OCI-LY3 (cell line): ENCODE measurements around the gene ITPR3.

Experiments
- H2AFZ ChIP-seq: fragments of 200-600, 300-600 bp; shearing (Covaris generic); 2 replicates; pipeline ENCODE4 v1.6.0; 2014; ENCODE audit warnings: antibody characterized with exemption, low read depth, low read length
- H3K27ac ChIP-seq: fragments of 200-600, 300-600 bp; sonication (generic); 2 replicates; pipeline ENCODE4 v1.5.1; 2014; ENCODE audit warnings: mild to moderate bottlenecking, low read length, moderate library complexity, mixed read lengths
- H3K27me3 ChIP-seq: fragments of 200-600, 300-600 bp; sonication (generic); 2 replicates; pipeline ENCODE4 v1.6.1; 2014; ENCODE audit warnings: low read depth, low read length, mixed read lengths
- H3K36me3 ChIP-seq: fragments of 200-600, 300-600 bp; sonication (generic); replicated peaks from 2 replicates; pipeline ENCODE3; 2014; ENCODE audit warnings: low read depth, low read length, mixed read lengths
- H3K4me1 ChIP-seq: fragments of 300-600, 200-600 bp; sonication (generic); 2 replicates; pipeline ENCODE4 v1.6.1; 2014; ENCODE audit warnings: low read length, mixed read lengths
- H3K4me2 ChIP-seq: fragments of 200-600, 300-600 bp; sonication (generic); 2 replicates; pipeline ENCODE4 v1.6.1; 2014; ENCODE audit warnings: low read length, mixed read lengths
- H3K4me3 ChIP-seq: fragments of 300-600, 200-600 bp; sonication (generic); 2 replicates; pipeline ENCODE4 v1.5.1; 2014; ENCODE audit warnings: antibody characterized with exemption, mild to moderate bottlenecking, low read length, moderate library complexity
- H3K79me2 ChIP-seq: fragments of 300-600, 200-600 bp; shearing (Covaris generic); 2 replicates; pipeline ENCODE4 v1.6.1; 2014; ENCODE audit warnings: mild to moderate bottlenecking, low read length, mixed read lengths
- H3K9ac ChIP-seq: fragments of 300-600, 200-600 bp; shearing (Covaris generic); 2 replicates; pipeline ENCODE4 v1.6.0; 2014; ENCODE audit warnings: mild to moderate bottlenecking, low read length, moderate library complexity
- H3K9me3 ChIP-seq: fragments of 200-600, 300-600 bp; shearing (Covaris generic); 2 replicates; pipeline ENCODE4 v1.6.1; 2014; ENCODE audit warnings: low read length, mixed read lengths; ENCODE audit not compliant: insufficient read depth
- H4K20me1 ChIP-seq: fragments of 200-600, 300-600 bp; sonication (generic); 2 replicates; pipeline ENCODE4 v1.6.1; 2016; ENCODE audit warnings: low read length, mixed read lengths; ENCODE audit not compliant: insufficient read depth
- EZH2phosphoT487 ChIP-seq: fragments of 200-600 bp; shearing (Covaris generic); IDR thresholded peaks from 2 replicates; pipeline ENCODE4 v1.6.1; 2018; ENCODE audit warnings: antibody characterized with exemption, mixed run types, low read depth
- TF ChIP-seq, protein P1 (sequence below): fragments of 200-600, 300-600 bp; sonication (generic); IDR thresholded peaks from 2 replicates; pipeline ENCODE4 v1.5.1; 2014; ENCODE audit warnings: antibody characterized with exemption, low read length, low read depth

The ITPR3 gene

DNA sequence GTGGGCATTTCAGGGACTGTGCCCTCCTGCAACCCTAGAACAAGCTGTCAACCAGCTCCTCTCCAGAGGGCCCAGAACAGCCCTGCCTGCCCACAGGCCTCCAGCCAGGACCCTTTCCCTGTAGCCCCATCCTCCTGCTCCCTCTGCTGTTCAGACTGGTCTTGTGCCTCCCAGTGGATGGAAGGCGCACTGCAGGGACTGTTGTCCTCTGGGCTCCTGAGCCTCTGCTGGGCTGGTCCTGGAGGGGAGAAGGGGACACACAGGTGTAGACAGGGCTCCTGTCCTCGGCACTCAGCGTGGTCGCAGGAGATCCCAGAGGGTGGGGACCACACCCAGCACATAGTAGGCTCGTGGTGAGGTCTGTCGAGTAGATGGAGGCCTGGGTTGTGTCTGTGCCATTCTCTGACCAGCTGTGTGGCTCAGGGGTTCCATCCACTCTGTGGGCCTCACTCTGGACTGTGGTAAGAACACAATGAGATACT is 11.5 kb downstream of the ITPR3 start:
- H3K79me2 ChIP-seq = peaks cover 28% of the 10 kb centered on the region; the same call in 1 of the 2 replicates
- H3K4me3 ChIP-seq = no peak overlapping the region
- no peaks in the 10 kb centered on the region for H3K9me3 ChIP-seq
- no peak overlapping the region for H2AFZ ChIP-seq
- H3K9ac ChIP-seq = no peak overlapping the region
- no peak for TF ChIP-seq EZH2phosphoT487
- TF ChIP-seq, protein P1, sequence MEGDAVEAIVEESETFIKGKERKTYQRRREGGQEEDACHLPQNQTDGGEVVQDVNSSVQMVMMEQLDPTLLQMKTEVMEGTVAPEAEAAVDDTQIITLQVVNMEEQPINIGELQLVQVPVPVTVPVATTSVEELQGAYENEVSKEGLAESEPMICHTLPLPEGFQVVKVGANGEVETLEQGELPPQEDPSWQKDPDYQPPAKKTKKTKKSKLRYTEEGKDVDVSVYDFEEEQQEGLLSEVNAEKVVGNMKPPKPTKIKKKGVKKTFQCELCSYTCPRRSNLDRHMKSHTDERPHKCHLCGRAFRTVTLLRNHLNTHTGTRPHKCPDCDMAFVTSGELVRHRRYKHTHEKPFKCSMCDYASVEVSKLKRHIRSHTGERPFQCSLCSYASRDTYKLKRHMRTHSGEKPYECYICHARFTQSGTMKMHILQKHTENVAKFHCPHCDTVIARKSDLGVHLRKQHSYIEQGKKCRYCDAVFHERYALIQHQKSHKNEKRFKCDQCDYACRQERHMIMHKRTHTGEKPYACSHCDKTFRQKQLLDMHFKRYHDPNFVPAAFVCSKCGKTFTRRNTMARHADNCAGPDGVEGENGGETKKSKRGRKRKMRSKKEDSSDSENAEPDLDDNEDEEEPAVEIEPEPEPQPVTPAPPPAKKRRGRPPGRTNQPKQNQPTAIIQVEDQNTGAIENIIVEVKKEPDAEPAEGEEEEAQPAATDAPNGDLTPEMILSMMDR = peak; percentile 40
- H3K4me1 ChIP-seq = no peaks in the 10 kb centered on the region
- no peaks in the 10 kb centered on the region for H3K27me3 ChIP-seq
- H3K36me3 ChIP-seq = no peaks in the 10 kb centered on the region
- no peak overlapping the region for H3K4me2 ChIP-seq
- no peak overlapping the region for H3K27ac ChIP-seq
- H4K20me1 ChIP-seq = peaks cover 18% of the 10 kb centered on the region

DNA sequence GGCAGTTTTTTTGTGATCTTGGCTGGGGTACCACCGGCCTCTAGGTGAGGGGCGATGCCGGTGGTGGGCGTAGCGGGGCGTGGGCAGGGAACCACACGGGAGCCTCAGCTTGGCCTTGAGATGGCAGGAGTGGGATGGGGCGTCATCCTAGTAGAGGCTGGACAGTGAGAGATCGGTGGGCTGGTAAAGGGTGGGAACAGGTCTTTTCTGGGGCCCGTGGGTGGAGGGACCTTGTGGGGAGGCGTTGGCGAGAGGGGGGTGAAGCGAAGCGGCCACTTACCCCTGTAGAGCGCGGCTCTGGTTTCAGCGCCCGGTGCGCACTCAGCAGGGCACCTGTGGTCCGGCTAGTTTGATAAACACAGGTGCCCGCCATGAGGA is 12.0 kb downstream of the ITPR3 start:
- Histone ChIP-seq H2AFZ (no peak overlapping the region), H3K9me3 (no peaks in the 10 kb centered on the region), H3K36me3 (no peaks in the 10 kb centered on the region), H3K27me3 (no peaks in the 10 kb centered on the region), H3K4me3 (no peak overlapping the region), H3K4me1 (no peaks in the 10 kb centered on the region), H3K9ac (no peak overlapping the region), H3K27ac (no peak overlapping the region), H3K4me2 (no peak overlapping the region), H3K79me2 (peaks cover 27% of the 10 kb centered on the region; the same call in 1 of the 2 replicates), H4K20me1 (peaks cover 18% of the 10 kb centered on the region)
- TF ChIP-seq EZH2phosphoT487 = no peak

DNA sequence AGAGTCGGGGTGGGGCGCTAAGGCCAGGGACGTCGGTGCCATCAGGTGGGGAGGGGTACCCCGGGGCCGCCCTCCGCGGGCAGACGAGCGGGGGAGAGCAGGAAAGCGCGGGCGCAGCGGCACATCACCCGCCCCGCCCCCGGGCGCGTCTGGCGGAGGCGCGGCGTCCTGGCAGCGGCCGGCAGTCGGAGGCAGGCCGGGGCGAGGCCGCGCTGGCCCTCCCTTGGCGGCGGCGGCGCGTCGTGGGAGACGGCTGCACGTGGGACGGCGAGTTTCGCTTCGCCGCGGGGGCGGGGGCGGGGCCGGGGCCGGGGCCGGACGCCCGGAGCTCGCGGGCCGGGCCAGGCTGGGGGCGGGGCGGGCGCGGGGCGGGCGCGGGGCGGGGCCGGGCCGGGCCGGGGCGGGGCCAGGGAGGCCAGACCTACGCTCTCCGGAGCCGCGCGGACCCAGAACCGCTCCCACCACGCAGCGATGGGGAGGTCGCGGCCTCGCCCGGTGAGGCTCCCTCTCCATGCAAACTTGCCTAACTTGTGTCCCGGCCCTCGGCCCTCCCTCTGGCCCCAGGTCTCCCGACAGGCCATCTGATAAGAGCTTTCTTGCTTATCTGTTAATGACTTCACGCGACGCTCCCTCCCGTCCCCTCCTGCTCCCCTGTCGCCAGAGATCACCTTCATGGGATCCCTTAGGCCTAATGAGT is 12.5 kb downstream of the ITPR3 start:
- Histone ChIP-seq H3K4me3 (no peak overlapping the region), H3K9ac (no peak overlapping the region), H3K9me3 (no peaks in the 10 kb centered on the region), H3K4me1 (no peaks in the 10 kb centered on the region), H3K79me2 (peaks cover 22% of the 10 kb centered on the region; the same call in 1 of the 2 replicates), H3K27me3 (no peaks in the 10 kb centered on the region), H3K4me2 (no peak overlapping the region), H4K20me1 (peaks cover 18% of the 10 kb centered on the region), H3K27ac (no peak overlapping the region), H2AFZ (no peak overlapping the region), H3K36me3 (no peaks in the 10 kb centered on the region)
- TF ChIP-seq, protein P1 = no peak
- no peak for TF ChIP-seq EZH2phosphoT487

DNA sequence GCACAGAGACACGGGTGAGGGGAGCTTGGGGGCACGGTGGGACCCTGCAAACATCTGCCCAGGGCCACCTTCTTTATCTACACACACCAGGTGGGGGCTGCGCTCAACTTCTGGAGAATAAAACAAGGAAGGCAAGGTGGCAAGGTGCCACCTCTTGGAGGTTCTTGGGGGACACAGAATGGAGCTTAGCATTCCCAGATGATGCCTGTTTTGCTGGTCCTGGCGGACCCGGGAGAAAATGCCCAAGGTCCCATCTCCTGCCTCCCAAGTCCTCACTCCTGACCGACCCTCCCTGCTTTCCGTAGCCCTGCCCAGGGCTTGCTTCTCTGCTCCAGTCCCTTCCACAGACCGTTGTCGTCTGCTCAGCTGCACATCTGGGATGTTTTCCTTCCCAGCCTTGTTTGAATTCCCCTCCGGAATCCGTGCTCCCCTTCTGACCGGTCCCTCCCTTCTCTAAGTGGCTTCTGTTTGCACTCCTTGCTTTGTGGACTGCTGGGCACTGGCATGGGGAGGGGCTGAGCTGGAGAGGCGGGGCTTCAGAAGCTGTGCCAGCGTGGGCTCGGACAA is 13.1 kb downstream of the ITPR3 start:
- H3K79me2 ChIP-seq = peaks cover 19% of the 10 kb centered on the region; the same call in 1 of the 2 replicates
- no peak overlapping the region for H3K27ac ChIP-seq
- no peak for TF ChIP-seq EZH2phosphoT487
- TF ChIP-seq, protein P1 = no peak
- no peak overlapping the region for H3K9ac ChIP-seq
- no peaks in the 10 kb centered on the region for H3K36me3 ChIP-seq
- H3K4me1 ChIP-seq = no peaks in the 10 kb centered on the region
- no peak overlapping the region for H2AFZ ChIP-seq
- no peaks in the 10 kb centered on the region for H3K9me3 ChIP-seq
- H3K4me2 ChIP-seq = no peak overlapping the region
- H4K20me1 ChIP-seq = peaks cover 18% of the 10 kb centered on the region
- H3K27me3 ChIP-seq = no peaks in the 10 kb centered on the region
- no peak overlapping the region for H3K4me3 ChIP-seq
